ENCODE results near the gene IER3. TPM values are rescaled to one million over a fixed set of nuclear protein-coding genes. Genes with fewer than 3 reads are reported as not detected.

The IER3 gene
- total and polyA plus RNA-seq, 9 of the 15 experiments (the other 6 are each of a cell fraction or from before 2014, with no cell fraction given), result 1.5 to 30.0 (median 11.5) TPM

GRCh38 chr6:30769088-30769852, 24.9 kb upstream of the IER3 start (continued):
- TF ChIP-seq, protein P1, sequence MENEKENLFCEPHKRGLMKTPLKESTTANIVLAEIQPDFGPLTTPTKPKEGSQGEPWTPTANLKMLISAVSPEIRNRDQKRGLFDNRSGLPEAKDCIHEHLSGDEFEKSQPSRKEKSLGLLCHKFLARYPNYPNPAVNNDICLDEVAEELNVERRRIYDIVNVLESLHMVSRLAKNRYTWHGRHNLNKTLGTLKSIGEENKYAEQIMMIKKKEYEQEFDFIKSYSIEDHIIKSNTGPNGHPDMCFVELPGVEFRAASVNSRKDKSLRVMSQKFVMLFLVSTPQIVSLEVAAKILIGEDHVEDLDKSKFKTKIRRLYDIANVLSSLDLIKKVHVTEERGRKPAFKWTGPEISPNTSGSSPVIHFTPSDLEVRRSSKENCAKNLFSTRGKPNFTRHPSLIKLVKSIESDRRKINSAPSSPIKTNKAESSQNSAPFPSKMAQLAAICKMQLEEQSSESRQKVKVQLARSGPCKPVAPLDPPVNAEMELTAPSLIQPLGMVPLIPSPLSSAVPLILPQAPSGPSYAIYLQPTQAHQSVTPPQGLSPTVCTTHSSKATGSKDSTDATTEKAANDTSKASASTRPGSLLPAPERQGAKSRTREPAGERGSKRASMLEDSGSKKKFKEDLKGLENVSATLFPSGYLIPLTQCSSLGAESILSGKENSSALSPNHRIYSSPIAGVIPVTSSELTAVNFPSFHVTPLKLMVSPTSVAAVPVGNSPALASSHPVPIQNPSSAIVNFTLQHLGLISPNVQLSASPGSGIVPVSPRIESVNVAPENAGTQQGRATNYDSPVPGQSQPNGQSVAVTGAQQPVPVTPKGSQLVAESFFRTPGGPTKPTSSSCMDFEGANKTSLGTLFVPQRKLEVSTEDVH (IDR thresholded peaks at IDR 0.05; ENCODE audit: low read depth, partially characterized antibody), result peak; percentile 48
- TF ChIP-seq RBFOX2 (IDR thresholded peaks at IDR 0.05; ENCODE audit: low read depth, low read length) (peak; percentile 63), FOXJ3 (CRISPR knock-in tag; IDR thresholded peaks at IDR 0.05) (no peak), TOE1 (IDR thresholded peaks at IDR 0.05; ENCODE audit: borderline replicate concordance) (peak; percentile 91), TOE1 (CRISPR knock-in tag; IDR thresholded peaks at IDR 0.05; ENCODE audit: borderline replicate concordance, low read depth) (no peak), SAFB2 (IDR thresholded peaks at IDR 0.05; ENCODE audit: borderline replicate concordance, low read depth, low read length, severe bottlenecking) (no peak), FIP1L1 (IDR thresholded peaks at IDR 0.05; ENCODE audit: low read depth, low read length, poor library complexity, severe bottlenecking) (no peak), ZSCAN29 (IDR thresholded peaks at IDR 0.05) (no peak), NFE2L1 (tag; IDR thresholded peaks at IDR 0.05; ENCODE audit: borderline replicate concordance, low read depth) (no peak), KLF16 (IDR thresholded peaks at IDR 0.05) (peak; percentile 77), ZNF253 (CRISPR knock-in tag; conservative IDR thresholded peaks at IDR 0.05) (no peak), TAF9B (IDR thresholded peaks at IDR 0.05; ENCODE audit: partially characterized antibody) (peak; percentile 75), ZNF121 (CRISPR knock-in tag; conservative IDR thresholded peaks at IDR 0.05) (no peak), CCAR2 (IDR thresholded peaks at IDR 0.05; ENCODE audit: low read depth, low read length) (no peak), E2F5 (CRISPR knock-in tag; IDR thresholded peaks at IDR 0.05) (no peak), MED1 (CRISPR knock-in tag; IDR thresholded peaks at IDR 0.05; ENCODE audit: borderline replicate concordance) (no peak), ETS2 (tag; IDR thresholded peaks at IDR 0.05; ENCODE audit: borderline replicate concordance, poor library complexity, severe bottlenecking) (no peak), CEBPG (CRISPR knock-in tag; IDR thresholded peaks at IDR 0.05) (no peak), CEBPG (tag; conservative IDR thresholded peaks at IDR 0.05 in 1 of 2, IDR thresholded peaks at IDR 0.05 in 1 of 2) (peak; percentile 66 to 91; a peak in 3 of 4 replicates), GATAD2B (IDR thresholded peaks at IDR 0.05; ENCODE audit: borderline replicate concordance) (peak; percentile 75), NFXL1 (CRISPR knock-in tag; IDR thresholded peaks at IDR 0.05) (0 out of 2 replicates have a peak, but pooled peaks have one; percentile 18), OTX1 (CRISPR knock-in tag; IDR thresholded peaks at IDR 0.05) (peak; percentile 5; the same call in 1 of the 2 replicates), RFX7 (CRISPR knock-in tag; IDR thresholded peaks at IDR 0.05) (no peak), ERF (CRISPR knock-in tag; IDR thresholded peaks at IDR 0.05) (peak; percentile 50; the same call in 1 of the 2 replicates), ATF1 (CRISPR knock-in tag; IDR thresholded peaks at IDR 0.05) (no peak), ATF1 (tag; IDR thresholded peaks at IDR 0.05) (peak; percentile 72), ZNF124 (CRISPR knock-in tag; IDR thresholded peaks at IDR 0.05) (no peak)
